HG02938 (cell line): ENCODE data around the gene RSPRY1.

ENCODE experiments used
- ATAC-seq: cut with Tn5 transposase; IDR thresholded peaks from one replicate; pipeline ENCODE4 v1.9.1; 2021; ENCODE audit warnings: mild to moderate bottlenecking, moderate library complexity; ENCODE audit not compliant: unreplicated experiment

RSPRY1 gene

DNA sequence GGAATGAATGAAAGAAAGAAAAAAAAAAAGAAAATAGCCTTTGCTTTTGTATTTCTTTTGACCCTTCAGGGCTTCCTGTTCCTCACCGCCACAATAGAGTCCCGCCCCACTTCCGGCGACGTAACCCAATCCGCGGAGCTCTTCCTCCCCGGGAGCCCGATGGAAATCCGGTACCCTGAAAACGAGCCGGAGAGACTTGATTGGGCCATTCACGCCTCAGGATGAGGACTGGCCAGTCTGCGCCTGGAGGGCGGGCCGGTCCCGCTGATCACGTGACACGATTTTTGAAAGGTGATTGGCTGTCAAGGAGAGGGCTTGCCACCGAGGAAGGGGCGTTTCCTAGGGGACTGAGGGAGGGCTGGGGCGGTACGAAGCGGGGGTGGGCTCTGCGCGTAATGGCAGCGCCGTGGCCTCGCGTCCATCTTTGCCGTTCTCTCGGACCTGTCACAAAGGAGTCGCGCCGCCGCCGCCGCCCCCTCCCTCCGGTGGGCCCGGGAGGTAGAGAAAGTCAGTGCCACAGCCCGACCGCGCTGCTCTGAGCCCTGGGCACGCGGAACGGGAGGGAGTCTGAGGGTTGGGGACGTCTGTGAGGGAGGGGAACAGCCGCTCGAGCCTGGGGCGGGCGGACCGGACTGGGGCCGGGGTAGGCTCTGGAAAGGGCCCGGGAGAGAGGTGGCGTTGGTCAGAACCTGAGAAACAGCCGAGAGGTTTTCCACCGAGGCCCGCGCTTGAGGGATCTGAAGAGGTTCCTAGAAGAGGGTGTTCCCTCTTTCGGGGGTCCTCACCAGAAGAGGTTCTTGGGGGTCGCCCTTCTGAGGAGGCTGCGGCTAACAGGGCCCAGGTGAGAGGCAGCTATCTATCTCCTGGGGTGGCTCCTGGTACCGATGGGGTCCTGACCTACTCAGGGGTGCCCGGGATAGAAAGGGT is at the start of gene RSPRY1, which contains the start of gene PSME3IP1:
RSPRY1 (plus strand) TSS at position 385 of the 927 bp plus-strand sequence. CDS start 18,330 bp downstream, outside the sequence.
PSME3IP1 (minus strand) TSS at position 95 of the 927 bp plus-strand sequence. CDS start 12,185 bp downstream, outside the sequence.
- ATAC-seq = peak; percentile 90

DNA sequence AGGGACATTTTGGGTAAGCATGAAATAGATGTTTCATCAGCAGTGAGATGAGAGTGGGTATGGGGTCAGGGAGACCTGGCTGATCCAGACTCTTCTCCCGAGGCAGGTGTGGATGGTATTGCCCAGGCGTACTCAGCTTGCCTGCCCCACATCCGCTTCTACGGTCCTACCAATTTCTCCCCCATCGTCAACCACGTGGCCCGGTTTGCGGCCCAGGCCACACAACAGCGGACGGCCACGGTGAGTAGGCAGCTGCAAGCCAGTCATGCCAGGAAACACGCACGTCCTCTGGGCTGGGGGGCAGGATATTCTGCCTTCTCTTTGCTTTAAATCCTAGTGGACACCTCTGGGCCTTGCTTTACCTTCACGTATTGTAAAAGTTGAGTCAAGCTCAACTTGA is 49.1 kb upstream of the RSPRY1 start:
- no peak for ATAC-seq

DNA sequence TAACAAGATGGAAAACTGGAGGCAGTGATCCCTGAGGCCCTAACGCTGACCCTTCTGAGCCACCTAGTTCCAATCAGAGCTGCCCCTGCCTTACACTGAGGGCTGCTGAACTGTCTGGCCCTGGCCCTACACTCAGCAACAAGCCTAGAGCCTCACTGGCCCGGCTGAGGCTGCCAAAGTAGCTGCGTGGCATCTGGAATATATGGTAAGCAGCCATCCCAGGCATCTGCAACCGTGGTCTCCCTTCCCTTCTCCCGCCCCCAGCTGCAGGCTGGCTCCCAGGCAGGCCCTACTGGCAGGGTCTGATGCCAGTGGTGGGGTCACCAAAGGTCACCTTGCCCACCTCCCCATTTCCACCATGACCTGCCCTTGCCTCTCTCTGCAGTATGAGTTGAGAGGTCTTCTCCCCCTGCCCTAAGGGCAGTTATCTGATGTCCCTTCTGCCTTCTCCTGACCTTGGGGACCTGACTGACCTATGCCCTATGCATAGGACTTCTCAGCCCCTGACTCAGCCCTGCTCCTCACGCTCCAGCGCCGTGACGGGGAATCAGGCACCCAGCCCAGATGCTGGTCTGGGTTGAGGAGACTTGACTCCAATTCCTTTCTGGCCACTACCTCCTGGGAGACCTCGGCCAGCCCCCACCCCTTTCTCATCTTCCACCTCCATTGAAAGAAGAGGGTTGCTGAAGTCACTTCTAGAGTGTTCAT is 48.4 kb upstream of the RSPRY1 start:
- ATAC-seq = no peak

- ATAC-seq = no peak
These were observed 47.7 kb upstream of the RSPRY1 start for GRCh38 chr16:57138281-57138935.

- ATAC-seq = no peak
These were observed 45.0 kb upstream of the RSPRY1 start for GRCh38 chr16:57140931-57141668.

DNA sequence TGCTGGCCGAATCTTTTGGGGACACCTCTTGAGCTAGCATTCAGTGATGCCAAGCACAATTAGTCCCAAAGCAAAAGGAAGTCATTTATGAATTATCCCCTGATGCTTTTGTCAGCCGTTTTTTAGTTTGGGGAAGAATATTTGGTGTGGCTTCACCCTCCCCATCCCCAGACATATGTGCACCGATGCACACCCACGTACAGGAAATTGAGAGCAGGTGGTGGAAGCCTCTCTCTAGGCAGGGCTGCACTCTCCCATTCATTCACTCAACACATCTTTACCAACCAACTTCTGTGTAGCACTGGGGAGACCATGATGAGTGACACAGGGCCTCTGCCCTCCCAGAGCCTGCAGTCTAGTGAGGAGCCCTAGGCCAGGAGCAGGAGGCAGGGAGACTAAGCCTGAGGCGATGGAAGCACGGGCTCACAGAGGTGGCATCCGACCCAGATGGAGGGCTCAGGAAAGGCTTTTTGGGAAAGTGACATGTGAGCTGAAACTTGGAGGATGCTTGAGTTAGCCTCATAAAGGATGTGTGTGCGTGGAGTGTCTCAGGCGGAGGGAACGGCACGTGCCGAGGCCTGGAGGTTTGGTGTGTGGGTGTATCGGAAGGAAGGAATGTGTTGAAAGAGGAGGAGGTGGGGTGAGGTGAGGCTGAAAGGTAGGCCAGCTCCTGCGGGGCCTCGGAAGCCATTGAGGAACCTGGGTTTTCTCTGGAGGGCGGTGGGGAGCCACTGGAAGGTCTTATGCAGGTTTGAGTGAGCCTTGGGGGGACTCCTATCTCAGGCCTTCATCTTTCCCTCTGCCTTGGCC is 44.1 kb upstream of the RSPRY1 start:
- ATAC-seq = no peak

DNA sequence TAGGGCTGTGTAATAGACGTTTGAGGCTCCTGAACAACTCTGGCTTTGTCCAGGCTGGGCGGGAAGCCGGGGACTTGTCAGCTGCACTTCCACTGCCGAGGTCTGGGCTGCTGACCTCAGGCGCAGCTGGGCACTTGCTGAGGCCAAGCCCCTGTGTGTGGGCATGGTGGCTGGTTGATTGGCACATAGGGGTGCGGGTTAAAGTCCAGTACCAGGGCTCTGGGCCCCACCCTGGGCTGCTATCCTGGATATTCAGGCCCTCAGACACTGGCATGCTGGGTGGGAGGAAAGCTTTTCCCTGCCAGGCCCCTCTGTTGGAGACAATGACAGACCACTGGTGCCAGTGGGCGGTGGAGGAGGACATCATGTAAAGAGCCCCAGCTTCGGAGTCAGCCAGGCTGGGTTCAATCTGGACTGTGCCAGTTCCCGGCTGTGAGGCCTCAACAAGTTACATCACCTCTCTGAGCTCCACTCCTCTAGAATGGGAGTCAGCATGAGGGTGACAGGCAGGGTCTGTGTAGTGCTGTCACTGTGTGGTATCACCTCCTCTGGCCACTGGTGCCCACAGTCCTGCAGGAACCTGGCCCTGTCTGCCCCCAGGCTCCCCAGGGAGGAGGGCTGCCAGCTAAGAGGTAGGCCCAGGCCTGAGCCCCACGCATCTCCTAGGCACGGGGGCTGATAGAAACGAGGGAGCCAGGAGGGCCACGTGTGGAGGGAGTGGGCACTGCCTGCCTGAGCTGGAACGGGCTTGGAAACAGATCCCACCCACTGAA is 42.8 kb upstream of the RSPRY1 start:
- ATAC-seq = no peak

DNA sequence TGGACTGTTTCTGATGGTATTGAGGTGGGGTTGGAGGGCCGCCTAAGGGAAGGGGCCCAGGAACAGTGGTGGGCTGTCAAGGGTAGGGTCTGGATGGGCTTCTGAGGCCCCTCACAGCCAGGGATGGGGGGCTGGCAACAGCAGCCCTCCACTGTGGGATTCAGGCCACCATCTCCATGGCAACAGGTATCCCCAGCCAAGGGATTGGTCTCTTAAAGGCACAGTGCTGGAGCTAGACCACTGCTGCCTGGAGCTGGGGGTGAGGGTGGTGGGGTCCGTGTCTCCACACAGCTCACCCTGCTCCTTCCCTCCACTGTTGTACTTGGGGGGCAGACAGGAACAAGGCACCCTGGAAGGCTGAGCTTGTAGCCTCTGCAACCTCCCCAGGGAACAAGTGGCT is 42.1 kb upstream of the RSPRY1 start:
- no peak for ATAC-seq

GRCh38 chr16:57145046-57146021 is 40.8 kb upstream of the RSPRY1 start:
- no peak for ATAC-seq

- no peak for ATAC-seq
These were observed 40.0 kb upstream of the RSPRY1 start for GRCh38 chr16:57146040-57146647.

DNA sequence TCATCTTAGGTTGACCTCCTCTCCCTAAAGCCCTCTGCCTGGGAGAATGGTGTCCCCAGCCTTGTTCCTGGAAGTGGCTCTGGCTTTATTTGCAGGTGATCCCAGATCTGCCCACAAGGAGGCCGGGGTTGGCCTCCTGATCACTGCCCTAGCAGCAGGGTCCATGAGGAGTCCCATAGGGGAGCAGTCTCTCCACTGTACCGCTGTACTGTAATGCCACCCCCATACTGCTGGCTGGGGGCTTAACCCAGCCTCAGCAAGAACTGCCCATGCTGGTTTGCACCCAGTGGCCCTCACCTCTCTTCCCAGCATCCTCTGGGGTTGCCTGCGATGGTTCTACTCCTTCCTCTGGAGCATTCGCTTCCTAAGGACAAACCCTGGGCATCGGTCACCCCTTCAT is 39.4 kb upstream of the RSPRY1 start:
- no peak for ATAC-seq

GRCh38 chr16:57147381-57148221 is 38.5 kb upstream of the RSPRY1 start:
- no peak for ATAC-seq

DNA sequence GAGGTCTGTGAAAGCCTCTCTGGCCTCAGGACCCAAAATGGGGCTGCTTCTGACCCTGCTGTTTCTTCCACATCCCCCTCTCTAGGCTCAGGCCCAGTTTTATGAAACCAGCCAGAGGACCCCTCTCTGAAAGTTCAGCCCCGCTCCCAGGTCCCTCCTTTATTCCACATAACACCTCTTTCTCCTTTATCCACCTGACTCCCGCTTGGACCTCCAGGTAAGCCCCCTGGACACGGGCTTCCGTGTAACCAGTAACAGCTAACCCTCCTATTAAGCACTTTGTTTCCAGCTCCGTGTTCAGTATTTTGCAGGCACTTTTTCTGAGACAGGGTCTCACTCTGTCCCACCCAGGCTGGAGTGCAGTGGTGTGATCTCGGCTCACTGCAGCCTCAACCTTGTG is 37.6 kb upstream of the RSPRY1 start:
- no peak for ATAC-seq

- no peak for ATAC-seq
These were observed 36.7 kb upstream of the RSPRY1 start for GRCh38 chr16:57149391-57149790.

GRCh38 chr16:57150682-57151330 is 35.3 kb upstream of the RSPRY1 start:
- no peak for ATAC-seq

- ATAC-seq = no peak
These were observed 34.8 kb upstream of the RSPRY1 start for GRCh38 chr16:57151369-57151768.
